WERI-Rb-1 (cell line): ENCODE measurements around the gene PROX2.

Experiments used
- DNase-seq: peaks from one replicate; pipeline ENCODE4 v3.0.0-alpha.2; 2020
- H3K27ac ChIP-seq: fragments of 250-450 bp; sonication (Bioruptor Pico); 2 replicates; pipeline ENCODE4 v1.5.1; 2020; ENCODE audit warnings: mild to moderate bottlenecking, moderate library complexity
- H3K27me3 ChIP-seq: fragments of 250-450 bp; sonication (Bioruptor Pico); 2 replicates; pipeline ENCODE4 v1.5.1; 2021; ENCODE audit warnings: mild to moderate bottlenecking, low read depth, moderate library complexity; ENCODE audit not compliant: insufficient read depth, severe bottlenecking
- H3K36me3 ChIP-seq: fragments of 250-450 bp; sonication (Bioruptor Pico); 2 replicates; pipeline ENCODE4 v1.5.1; 2020; ENCODE audit warnings: mild to moderate bottlenecking, moderate library complexity
- H3K4me3 ChIP-seq: 2 replicates; pipeline ENCODE4 v1.5.1; 2011; ENCODE audit warnings: low read depth, mild to moderate bottlenecking, control low read depth, low read length
- H3K9me3 ChIP-seq: fragments of 250-450 bp; sonication (Bioruptor Pico); 2 replicates; pipeline ENCODE4 v1.5.1; 2021; ENCODE audit warnings: mild to moderate bottlenecking, moderate library complexity; ENCODE audit not compliant: severe bottlenecking
- CTCF ChIP-seq: IDR thresholded peaks from 2 replicates; pipeline ENCODE4 v1.5.1; 2011; ENCODE audit warnings: low read depth, mild to moderate bottlenecking, control low read depth, inconsistent platforms, low read length

PROX2 gene

GRCh38 chr14:74906925-74907521 is 31.1 kb upstream of the PROX2 start:
- Histone ChIP-seq H3K36me3 (peaks cover 10% of the 10 kb centered on the region), H3K4me3 (no peak overlapping the region), H3K27ac (peak overlapping the region; percentile 31; the same call in 1 of the 2 replicates), H3K9me3 (no peaks in the 10 kb centered on the region), H3K27me3 (no peaks in the 10 kb centered on the region)
- peak; percentile 59 for TF ChIP-seq CTCF
- no peak for DNase-seq

GRCh38 chr14:74905595-74906142 is 29.7 kb upstream of the PROX2 start:
- Histone ChIP-seq H3K36me3 (peaks cover 21% of the 10 kb centered on the region), H3K27me3 (no peaks in the 10 kb centered on the region), H3K9me3 (no peaks in the 10 kb centered on the region), H3K27ac (peak overlapping the region; percentile 40), H3K4me3 (no peak overlapping the region)
- TF ChIP-seq CTCF, result peak; percentile 94
- DNase-seq, result peak; percentile 82

GRCh38 chr14:74904635-74905503 is 28.9 kb upstream of the PROX2 start:
- Histone ChIP-seq H3K4me3 (no peak overlapping the region), H3K9me3 (no peaks in the 10 kb centered on the region), H3K36me3 (peaks cover 29% of the 10 kb centered on the region), H3K27ac (no peak overlapping the region; the same call in 1 of the 2 replicates), H3K27me3 (no peaks in the 10 kb centered on the region)
- no peak for TF ChIP-seq CTCF
- no peak for DNase-seq

GRCh38 chr14:74902941-74903705 is 27.2 kb upstream of the PROX2 start:
- no peak for TF ChIP-seq CTCF
- Histone ChIP-seq H3K4me3 (no peak overlapping the region), H3K27me3 (no peaks in the 10 kb centered on the region), H3K9me3 (no peaks in the 10 kb centered on the region), H3K36me3 (peaks cover 46% of the 10 kb centered on the region), H3K27ac (no peak overlapping the region)
- no peak for DNase-seq

- no peak overlapping the region for H3K27ac ChIP-seq
- no peaks in the 10 kb centered on the region for H3K9me3 ChIP-seq
- no peaks in the 10 kb centered on the region for H3K27me3 ChIP-seq
- H3K36me3 ChIP-seq, result peaks cover 86% of the 10 kb centered on the region
- H3K4me3 ChIP-seq, result no peak overlapping the region
- no peak for DNase-seq
- TF ChIP-seq CTCF, result no peak
Observed at GRCh38 chr14:74898694-74899093, 22.7 kb upstream of the PROX2 start.
